Stimulated activated CD4-positive, alpha-beta T cell treated with anti-CD3 and anti-CD28 coated beads, Interleukin-15, amount 100 ng/mL, for 1 hour (primary cell): ENCODE measurements around the gene ATIC.
"Not testable (repeated sequence)": the region's sequence is repeated elsewhere in the genome, so short reads cannot be mapped to it uniquely, and the experiment has no call there.

Experiments used
- DNase-seq, 2 donors: peaks; one replicate each; pipeline ENCODE4 v3.0.0-alpha.2; 2020; ENCODE audit warnings: low read depth in 1 of 2, low spot score in 1 of 2

ATIC gene

DNA sequence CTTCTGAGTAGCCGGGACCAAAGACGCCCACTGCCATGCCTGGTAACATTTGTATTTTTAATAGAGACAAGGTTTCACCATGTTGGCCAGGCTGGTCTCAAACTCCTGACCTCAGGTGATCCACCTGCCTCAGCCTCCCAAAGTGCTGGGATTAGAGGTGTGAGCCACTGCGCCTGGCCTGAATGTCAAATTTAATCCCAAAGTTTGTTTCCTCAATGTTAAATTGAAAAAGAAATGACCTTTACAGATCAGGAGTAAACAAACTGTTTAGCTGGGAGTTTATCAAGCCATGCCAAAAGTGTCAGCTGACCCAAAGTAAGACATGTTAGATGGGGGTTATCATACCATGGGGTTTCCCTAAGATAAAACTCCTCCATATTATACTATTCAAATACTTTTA, 48.2 kb downstream of the ATIC start:
- not testable (repeated sequence) for DNase-seq

DNA sequence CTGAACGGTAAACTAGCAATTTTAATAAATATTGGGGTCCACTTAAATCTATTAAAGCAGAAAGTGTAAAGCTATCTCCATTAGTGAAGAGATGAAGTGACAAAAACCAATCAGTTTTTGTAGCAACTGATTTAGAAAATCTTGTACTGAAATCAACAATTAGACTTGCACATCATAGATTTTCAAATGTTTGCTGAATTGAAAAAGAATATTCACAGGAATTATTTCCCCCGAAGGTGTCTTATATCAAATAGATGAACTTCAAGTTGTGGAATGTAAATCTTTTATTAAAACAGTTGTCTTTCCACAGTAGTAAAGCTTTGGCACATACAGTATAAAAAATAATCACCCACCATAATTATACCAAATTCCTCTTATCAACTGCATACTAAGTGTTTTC, 48.7 kb downstream of the ATIC start:
- no peak for DNase-seq

DNA sequence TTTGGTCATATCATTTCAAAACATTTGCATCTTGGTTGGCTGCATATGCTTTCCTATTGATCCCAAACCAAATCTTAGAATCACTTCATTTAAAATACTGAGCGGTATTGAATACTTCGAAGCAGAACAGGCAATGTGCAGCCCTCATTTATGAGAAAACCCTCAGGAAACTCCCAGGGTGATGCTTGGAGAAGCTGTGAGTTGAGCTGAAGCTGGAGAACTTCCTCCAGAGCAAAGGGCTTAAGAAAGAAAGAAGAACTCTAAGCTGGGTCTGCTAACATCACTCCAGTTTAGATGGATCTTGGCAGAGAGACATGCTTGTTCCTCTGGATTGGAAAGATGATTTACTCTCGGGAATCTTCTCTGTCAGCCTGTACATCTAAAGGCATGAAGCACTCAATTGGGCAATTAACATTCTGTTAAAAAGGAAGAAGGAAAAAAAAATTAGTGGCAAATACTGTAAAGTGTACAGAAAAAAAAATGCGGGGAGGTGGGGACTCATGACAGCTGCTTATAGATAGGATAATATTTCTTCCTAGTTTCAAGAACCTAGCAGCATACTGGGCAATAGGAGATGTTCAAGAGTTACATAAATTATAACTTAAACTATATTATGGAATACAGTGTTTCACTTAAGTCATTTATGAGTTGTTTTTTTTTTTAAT, 49.5 kb downstream of the ATIC start:
- no peak for DNase-seq

DNA sequence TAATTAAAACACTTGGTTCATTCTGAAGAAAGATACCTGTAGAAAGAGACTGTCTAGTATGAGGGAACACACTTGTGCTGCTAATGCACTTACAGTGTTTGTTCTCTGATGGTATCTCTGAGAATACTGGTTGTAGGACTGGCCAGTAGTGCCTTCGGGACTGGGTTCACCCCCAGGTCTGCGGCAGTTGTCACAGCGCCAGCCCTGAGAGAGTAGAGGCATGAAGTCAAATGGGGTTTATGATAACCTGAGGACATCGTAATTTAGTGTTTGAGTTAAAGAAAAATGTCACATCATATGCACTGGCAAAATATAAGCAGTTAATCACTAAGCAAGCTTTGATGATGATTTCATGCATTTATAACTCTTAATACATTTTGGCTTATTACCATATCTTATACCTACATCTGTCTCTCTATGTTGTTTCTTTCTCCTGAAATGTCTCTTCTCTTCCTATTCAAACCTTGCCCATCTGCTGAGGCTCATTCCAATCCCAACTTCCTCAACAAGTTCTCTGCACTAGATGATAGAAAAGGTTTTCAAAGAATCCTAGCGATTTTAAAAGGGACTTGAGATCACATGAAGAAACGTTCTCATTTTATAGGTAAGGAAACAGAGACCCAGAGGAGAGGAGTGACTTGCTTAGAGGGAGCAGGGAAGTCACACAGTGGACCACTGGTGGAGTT, 50.2 kb downstream of the ATIC start:
- DNase-seq: no peak

DNA sequence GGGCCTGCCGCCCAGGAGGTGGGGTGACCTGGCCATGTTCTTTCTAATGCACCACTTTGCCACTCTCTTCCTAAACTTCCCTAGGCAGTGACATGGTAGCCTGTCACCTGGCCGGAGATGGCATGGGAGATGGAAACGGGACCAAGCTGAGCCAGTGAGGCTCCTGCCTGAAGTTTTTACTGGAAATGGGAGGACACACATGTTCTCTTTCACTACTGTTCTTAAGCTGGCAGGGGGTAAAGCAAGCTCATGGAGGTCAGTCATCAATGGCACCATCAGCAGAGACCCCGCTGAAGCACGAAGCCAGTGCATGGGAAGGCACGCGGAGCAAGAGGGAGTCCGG, 50.7 kb downstream of the ATIC start:
- no peak for DNase-seq

DNA sequence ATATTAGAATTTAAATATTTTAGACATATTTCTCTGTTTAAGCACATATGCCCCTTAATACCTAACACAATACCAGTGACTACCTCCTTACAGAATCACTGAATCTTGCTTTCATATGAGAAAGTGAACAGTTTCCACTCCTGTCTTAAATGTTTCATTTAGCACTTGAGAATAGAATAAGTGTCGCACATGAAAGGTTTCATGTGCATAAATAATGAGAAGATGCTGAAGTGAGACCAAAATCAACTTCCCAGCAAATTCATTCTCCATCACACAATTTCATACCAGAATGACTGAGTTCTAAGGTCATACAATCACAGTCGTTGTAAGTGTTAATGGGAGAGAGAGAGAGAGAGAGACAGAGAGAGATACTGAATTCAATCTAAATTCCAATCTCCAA, 51.2 kb downstream of the ATIC start:
- DNase-seq: no peak

DNA sequence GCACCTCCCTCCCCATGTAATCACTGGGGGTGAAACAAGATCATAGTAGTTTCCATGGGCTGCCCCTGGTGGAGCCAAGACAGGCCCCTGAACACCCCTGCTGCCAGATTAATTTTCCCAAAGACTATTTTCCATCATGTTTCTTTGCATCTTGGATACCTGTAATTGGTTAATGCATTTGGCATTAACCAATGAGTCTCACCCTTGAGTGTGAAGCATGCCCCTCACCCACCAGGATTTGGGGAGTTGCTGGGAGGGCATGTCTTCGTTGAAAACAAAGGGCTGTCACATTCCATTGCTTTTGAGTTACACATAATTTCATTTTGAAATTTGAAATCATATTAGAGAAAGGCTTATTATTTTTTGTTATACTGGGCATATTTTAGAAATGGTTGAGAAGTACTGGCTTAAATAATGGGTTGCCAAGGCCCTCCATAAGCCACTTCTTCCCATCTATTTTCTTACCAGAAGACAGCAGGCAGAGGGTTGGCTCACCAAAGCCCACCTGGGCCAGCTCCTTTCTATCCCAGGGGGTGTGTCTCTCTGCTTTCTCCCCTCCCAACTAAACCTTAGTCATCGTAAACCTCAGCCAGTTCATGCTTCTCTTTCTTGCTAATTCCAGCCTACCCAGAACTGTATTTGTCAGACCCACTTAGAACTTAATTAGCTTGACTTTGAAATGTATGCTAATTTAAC, 51.8 kb downstream of the ATIC start:
- DNase-seq: no peak

DNA sequence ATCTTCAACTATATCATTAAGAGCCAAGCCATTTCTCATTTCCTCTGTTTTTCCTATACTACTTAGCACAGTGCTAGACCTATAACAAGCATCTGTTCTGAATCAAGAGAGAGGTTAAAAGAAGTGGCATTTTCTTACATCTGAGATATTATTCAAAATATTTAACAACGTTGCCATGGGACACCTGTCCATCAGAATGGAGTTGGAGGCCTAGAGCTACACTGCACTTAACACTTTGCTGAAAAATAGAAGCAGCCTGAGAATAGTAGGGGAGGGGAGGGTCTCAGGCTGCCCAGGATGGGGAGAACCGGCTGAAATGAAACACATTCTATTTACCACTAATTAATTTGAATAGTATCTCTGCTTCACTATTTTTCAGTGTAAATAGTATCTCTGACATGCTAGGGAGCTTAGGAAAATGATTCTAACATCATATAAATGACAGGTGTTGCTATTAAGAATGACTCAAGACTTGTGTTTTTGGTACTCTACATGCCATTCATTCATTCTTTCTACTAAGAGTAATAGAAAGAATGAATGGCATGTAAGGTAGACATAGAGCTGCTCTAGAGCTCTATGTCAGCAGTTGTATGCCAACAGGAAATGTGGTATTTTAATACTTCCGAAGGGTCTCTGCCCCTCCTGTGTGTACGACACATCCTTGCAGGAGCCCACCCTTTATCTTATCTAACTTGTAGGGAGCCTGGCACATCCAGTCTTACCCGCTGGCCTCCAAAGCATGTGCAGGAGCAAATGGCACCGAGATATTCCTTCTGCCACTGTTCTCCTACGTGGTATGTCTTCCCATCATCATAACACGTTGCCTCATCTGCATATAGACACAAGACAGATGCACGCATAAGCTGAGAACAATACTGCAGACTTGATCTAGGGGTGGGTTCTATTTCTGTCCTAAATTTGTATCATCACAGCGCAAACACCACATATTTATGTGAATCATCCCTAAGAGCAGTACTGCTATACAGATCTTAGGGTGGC, 52.6 kb downstream of the ATIC start:
- no peak for DNase-seq

DNA sequence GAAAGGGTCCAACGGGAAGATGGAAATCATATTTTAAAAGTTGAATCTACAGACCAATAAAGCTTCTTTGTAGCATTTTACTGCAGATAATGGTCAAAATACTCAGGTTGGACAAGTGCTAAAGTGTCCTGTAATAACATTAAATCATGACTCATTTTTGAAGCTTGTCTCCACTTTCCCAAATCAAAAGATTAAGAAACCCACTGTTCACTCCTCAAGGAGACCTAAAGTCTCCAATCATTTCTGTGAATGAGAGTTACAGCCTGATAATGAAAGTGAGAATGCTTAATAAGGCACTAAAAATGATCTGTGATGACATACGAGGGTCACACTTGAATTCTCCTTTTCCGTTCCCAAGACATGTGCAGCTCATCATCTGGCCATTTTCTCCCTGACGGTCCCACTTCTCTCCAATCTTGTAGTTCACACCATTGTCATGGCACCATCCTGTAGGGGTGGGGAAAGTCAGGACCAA, 53.4 kb downstream of the ATIC start:
- no peak for DNase-seq

DNA sequence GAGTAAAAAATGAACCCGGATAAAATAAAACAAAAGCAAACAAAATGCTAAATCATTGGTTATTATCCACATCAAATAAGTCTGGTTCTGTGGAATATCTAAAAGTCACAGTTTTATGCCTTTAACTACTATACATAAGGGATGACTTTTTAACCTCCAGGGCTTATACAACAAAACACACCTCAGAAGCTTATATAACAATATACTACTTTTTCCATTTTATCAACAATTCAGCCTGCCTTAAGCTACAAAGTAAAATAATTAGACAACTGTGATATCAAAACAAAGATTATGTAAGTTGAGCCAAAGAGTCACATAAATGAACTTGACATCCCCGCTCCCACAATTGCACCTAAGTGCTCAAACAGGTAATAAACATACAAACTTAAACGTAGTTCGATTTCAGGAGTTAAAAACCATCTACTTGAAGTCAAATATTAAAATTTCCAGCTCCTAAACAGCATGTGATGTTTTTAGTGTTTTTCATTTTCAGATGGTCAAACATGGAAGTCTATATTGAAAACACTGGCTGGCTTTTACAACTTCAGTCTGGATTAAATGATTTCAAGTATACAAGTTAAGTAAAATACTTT, 54.7 kb downstream of the ATIC start:
- no peak for DNase-seq

DNA sequence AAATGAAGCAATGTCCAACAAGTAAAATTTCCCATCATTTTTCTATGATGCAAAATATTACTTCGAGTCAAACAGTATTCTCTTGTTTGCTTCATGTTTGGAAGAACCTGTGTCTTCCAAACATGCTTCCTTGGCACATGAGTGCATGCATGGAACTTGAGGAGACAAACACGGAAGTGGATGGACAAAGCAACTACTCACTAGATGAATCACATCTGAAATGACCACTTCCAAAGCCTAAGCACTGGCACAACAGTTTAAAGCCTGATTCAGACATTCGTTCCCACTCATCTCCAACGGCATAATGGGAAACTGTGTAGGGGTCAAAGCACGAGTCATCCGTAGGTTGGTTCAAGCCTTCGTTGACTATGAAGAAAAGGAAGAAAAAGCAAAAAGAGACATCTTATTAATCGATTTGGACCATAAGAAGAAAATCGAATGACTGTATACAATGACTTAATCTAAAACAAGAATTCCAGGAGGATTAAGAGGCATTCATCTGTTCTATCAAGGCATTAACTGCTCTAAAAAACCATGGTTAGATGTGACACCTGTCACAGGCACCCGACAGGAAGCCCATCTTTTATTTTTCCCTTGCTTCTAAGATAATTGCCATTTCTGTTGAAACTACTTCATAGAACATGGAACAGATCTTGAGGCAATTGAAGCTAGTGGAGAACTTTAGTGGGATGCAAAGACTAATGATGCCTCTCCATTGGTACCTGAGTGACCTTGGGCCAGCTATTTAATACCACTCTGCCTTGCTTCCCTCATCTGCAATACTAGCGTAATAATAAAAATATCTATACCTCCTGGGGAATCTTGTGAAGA, 56.0 kb downstream of the ATIC start:
- DNase-seq: no peak

DNA sequence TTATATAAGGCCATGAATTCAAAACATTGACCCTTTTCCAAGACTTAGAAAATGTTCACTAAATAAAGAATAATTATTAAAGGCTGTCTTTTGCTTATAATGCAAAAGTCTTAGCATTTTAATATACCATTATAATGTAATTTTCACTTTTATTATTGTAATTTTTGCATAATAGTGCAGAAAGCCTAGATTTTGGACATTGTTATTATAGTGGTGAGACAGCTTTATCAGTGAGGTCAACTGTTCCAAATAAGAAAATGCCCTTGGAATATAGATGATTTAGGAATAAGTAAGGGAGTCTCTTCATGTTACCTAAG, 56.6 kb downstream of the ATIC start:
- DNase-seq: no peak

DNA sequence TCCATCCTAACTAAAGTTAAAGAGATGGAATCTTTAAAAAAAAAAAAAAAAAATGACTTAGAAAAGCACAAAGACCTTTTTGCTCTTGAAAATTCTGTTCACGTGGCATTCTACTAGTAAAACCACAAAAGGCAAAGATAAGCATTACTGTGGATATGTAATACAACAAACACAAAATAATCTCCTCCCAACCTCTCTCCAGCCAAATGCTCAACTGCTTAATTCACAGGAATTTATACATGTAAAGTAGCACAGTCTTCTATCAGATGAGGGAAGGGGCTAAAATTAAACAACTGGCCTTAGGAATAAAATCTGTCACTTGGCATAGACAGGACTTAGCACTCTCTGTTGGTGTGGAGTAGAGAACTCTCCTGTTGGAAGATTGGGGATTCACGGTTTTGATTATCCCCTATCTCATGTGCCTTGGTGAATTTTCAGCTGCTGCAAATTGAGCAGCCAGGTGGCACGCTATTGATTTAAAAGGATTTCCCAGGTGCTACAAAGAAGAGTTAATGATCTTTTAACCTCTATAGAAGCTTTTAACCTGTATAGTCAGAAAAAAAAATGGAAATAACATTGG, 57.4 kb downstream of the ATIC start:
- no peak for DNase-seq

DNA sequence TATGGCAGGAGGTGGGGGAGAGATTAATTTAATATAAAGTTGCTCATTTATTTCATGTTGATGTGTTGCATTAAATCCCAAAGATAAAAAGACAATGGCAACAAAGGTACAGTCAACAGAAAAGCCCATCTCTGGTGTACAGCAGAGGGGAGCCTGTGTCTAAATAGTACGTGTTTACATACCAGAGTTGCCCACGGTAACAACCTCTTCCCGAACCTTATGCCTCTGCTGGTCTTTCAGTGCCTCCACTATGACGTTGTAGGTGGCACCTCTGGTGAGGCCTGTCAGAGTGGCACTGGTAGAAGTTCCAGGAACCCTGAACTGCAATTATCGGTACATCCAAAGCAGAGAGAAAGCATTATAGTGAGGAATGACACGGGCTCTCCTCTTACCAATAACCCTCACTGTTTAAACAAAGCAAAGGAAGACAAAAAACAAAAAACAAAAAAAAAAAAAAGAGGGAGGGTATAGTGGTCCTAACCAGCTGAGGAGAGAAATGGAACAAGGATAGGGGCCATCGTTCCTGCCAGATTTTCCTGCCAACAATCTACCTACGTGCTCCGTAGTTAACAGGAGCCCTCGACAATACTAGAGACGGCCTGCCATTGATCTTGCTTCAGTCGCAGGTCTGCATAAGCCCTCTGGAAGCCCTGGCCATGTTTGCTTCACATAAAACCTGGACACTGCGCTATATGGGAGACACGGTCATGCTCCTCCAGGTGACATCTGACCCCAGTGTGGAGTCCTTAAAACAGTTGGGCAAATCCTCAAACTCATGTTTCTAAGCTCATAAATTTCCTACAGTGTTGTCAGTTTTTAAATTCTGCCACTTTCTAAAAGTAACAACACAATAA, 58.5 kb downstream of the ATIC start:
- DNase-seq: no peak

DNA sequence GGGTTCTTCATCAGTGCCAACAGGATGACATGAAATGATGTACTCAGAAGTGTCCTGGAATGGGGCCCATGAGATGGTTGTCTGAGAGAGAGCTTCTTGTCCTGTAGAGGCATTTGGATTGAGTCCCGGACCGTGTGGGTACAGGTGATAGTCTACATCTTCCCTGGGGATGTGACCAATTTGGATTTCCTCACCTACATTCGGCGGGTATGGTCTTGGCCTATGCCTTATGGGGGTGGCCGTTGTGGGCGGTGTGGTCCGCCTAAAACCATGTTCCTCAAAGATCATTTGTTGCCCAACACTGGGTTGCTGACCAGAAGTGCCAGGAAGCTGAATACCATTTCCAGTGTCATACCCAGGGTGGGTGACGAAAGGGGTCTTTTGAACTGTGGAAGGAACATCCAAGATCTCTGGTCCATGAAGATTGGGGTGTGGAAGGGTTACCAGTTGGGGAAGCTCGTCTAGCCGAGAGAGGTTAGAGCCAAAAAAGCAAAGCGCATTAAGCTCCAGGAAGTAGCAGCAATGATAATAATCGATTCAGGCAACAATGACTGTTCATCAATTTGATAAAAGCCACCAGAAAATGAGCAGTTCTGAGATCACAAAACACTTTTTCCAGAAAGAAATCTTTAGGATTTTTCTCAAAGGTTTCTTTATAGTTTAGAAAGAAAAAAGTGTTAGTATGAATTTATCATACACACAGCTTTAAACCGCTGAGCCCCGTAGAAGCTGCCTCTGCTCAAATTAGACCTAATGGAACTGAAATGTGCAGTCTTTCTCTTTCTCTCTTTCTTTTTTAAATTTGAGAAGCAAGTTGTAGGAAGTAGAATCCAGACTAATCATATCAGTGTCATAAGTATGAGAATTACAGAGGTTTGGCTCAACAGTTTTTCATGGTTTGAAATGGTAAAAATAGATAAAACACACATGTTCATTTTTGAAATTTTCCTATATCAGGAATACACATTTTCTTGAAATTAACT, 60.3 kb downstream of the ATIC start:
- no peak for DNase-seq

DNA sequence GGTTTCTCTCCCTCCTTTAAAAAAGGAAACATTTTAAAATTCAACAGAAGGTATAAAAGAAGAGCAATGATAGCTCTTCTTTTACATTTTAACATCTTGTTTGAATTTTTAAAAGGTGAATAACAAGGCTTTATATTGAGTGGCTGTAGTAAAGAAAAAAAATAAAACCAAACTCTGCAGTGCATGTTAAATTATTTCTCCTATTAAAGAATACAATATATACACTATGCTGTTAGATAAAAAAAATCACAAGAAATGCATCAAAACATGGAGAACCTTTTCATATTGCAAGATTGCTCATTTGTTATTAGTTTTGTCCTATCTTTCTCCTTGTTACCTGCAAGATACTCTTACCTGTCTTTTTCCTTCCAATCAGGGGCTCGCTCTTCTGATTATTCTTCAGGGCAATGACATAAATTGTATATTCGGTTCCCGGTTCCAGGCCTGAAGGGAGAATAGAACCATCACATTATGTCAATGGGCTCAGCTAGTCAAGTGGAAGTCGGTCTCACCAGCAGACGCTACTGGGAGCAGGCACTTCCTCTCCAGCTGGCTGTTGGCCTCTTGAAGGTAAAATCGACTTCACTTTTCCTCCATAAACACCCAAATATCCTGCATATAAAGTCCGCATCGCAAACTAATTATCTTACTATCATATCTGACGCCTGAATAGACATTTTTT, 61.2 kb downstream of the ATIC start:
- no peak for DNase-seq

DNA sequence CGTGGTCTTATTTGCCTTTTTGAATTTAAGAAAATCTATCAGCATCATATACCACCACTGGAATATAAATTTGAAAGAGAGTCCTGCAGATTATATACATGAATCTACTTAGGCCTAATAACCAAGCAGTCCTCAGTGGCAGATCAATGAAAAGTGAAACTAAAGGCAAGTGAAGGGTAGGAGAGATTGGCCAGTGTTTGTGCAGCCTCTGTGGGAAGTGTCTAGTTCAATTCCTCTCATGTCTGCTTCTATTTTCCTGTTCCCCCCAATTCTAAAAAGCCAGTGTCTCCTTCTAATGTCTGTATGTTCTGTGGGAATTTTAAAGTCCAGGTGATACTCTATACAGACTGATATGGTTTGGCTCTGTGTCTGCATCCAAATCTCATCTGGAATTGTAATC, 62.1 kb downstream of the ATIC start:
- DNase-seq: no peak
